Activated T-helper 2 cell treated with anti-CD3 and anti-CD28 coated beads, Interferon-gamma antibody, Interleukin-2, Interleukin-4, amounts not matched to agents 10 μg/mL and 5 μg/mL and 100 μg/mL, durations not matched to agents 14 hours and 24 hours and 36 hours (primary cell): ENCODE results near the gene BEX3. TPM values are rescaled to one million over a fixed set of nuclear protein-coding genes. Genes with fewer than 3 reads are reported as not detected.
"Not testable (repeated sequence)": the region's sequence is repeated elsewhere in the genome, so short reads cannot be mapped to it uniquely, and the experiment has no call there.

Experiments used
- DNase-seq: peaks from one replicate; pipeline ENCODE4 v3.0.0; 2021; ENCODE audit warnings: low spot score
- H3K27ac Mint-ChIP-seq: one replicate; pipeline ENCODE4 v1.8.0; 2021; ENCODE audit warnings: mixed read lengths
- H3K27me3 Mint-ChIP-seq: one replicate; pipeline ENCODE4 v1.8.0; 2021; ENCODE audit warnings: low read depth, mixed read lengths
- H3K36me3 Mint-ChIP-seq: one replicate; pipeline ENCODE4 v1.8.0; 2021; ENCODE audit warnings: low read depth, mixed read lengths
- H3K4me1 Mint-ChIP-seq: one replicate; pipeline ENCODE4 v1.8.0; 2021; ENCODE audit warnings: low read depth, mixed read lengths
- H3K4me3 Mint-ChIP-seq: one replicate; pipeline ENCODE4 v1.8.0; 2021; ENCODE audit warnings: low read depth, mild to moderate bottlenecking, moderate library complexity, mixed read lengths
- H3K9me3 Mint-ChIP-seq: one replicate; pipeline ENCODE4 v1.8.0; 2021; ENCODE audit warnings: mixed read lengths
- intact Hi-C: fragments of 100-400 bp; cut with micrococcal nuclease; formaldehyde crosslinking; loops from one replicate; pipeline ENCODE4 v1.15.1; 2023
- total RNA-seq: library from RNA; stranded (reverse); gene quantifications from 2 replicates; pipeline ENCODE4 v1.2.3, GENCODE V29; 2022

The BEX3 gene
- total RNA-seq = 7.0 and 8.4 TPM in 2 replicates

GRCh38 chrX:103376118-103376978 lies at the start of gene BEX3:
Gene BEX3 (plus strand): TSS chrX:103376538. CDS start chrX:103377522, 984 bp downstream.
- Mint-ChIP-seq H3K4me3 (peak within 1 kb of the TSS; percentile 76), H3K27ac (no peak within 1 kb of the TSS), H3K36me3 (no peaks in the 10 kb centered on the region), H3K4me1 (peaks cover 6% of the 10 kb centered on the region), H3K27me3 (peaks cover 6% of the 10 kb centered on the region), H3K9me3 (no peaks in the 10 kb centered on the region)
- no peak for DNase-seq
- intact Hi-C loops = no loop called here

DNA sequence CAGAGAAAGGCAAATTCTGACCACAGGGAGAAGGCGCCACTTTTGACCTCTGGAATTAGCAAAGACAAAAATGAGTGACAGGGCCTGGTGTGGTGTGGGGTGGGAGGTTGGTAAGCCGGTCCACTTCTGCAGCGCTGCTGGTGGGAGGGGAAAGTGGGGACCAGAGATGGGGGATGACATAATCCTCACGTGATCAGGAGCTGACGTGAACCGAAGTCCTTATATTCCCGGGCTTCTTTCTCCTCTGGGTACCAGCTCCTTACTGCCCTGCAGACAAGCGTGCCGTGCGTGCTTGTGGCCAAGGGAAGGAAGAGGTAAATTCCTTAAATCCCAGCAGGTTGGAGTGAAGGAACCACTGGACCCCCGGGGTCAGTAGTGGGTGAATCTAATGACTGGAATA lies 46.3 kb upstream of the BEX3 start, which contains the start of gene TCEAL7:
Gene TCEAL7, plus strand, starts transcription at position 249 of the 400 bp plus-strand sequence. CDS start 1,165 bp downstream, outside the sequence.
- no peak for DNase-seq
- peaks cover 13% of the 10 kb centered on the region for H3K27me3 Mint-ChIP-seq
- no peak within 1 kb of the TSS for H3K4me3 Mint-ChIP-seq
- H3K27ac Mint-ChIP-seq = no peak within 1 kb of the TSS
- no peaks in the 10 kb centered on the region for H3K36me3 Mint-ChIP-seq
- H3K4me1 Mint-ChIP-seq = peaks cover 4% of the 10 kb centered on the region
- H3K9me3 Mint-ChIP-seq = no peaks in the 10 kb centered on the region
- intact Hi-C loops = no loop called here

GRCh38 chrX:103330681-103331288 lies 45.6 kb upstream of the BEX3 start:
- Mint-ChIP-seq H3K4me3 (no peak overlapping the region), H3K36me3 (no peaks in the 10 kb centered on the region), H3K27me3 (peaks cover 13% of the 10 kb centered on the region), H3K9me3 (no peaks in the 10 kb centered on the region), H3K27ac (no peak overlapping the region), H3K4me1 (peaks cover 4% of the 10 kb centered on the region)
- intact Hi-C loops = no loop called here
- no peak for DNase-seq

GRCh38 chrX:103338663-103339062 lies 37.7 kb upstream of the BEX3 start:
- Mint-ChIP-seq H3K4me1 (no peaks in the 10 kb centered on the region), H3K4me3 (no peak overlapping the region), H3K27ac (no peak overlapping the region), H3K9me3 (no peaks in the 10 kb centered on the region), H3K27me3 (peaks cover 4% of the 10 kb centered on the region), H3K36me3 (no peaks in the 10 kb centered on the region)
- no peak for DNase-seq
- intact Hi-C loops = no loop called here

- Mint-ChIP-seq H3K9me3 (no peaks in the 10 kb centered on the region), H3K4me1 (no peaks in the 10 kb centered on the region), H3K27ac (no peak overlapping the region), H3K36me3 (no peaks in the 10 kb centered on the region), H3K4me3 (no peak overlapping the region), H3K27me3 (peaks cover 2% of the 10 kb centered on the region)
- intact Hi-C loops = loop anchor here (1.0 kb wide), 1 partner anchor 121 kb away; no protein-coding TSS in a partner anchor
- no peak for DNase-seq
These were observed 33.2 kb upstream of the BEX3 start for GRCh38 chrX:103343105-103343504.

DNA sequence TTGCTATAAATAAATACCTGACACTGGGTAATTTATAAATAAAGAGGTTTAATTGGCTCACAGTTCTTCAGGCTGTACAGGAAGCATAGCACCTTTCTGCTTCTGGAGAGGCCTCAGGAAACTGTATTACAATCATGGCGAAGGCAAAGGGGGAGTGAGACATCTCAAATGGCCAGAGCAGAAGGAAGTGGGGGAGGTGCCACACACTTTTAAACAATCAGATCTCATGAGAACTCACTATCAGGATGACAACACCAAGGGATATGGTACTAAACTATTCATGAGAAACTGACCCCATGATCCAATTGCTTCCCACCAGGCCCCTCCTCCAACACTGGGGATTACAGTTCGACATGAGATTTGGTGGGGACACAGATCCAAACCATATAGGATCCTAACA lies 31.7 kb upstream of the BEX3 start:
- intact Hi-C loops = no loop called here
- Mint-ChIP-seq H3K9me3 (no peaks in the 10 kb centered on the region), H3K36me3 (no peaks in the 10 kb centered on the region), H3K27me3 (peaks cover 2% of the 10 kb centered on the region), H3K27ac (no peak overlapping the region), H3K4me1 (no peaks in the 10 kb centered on the region), H3K4me3 (no peak overlapping the region)
- DNase-seq = no peak

DNA sequence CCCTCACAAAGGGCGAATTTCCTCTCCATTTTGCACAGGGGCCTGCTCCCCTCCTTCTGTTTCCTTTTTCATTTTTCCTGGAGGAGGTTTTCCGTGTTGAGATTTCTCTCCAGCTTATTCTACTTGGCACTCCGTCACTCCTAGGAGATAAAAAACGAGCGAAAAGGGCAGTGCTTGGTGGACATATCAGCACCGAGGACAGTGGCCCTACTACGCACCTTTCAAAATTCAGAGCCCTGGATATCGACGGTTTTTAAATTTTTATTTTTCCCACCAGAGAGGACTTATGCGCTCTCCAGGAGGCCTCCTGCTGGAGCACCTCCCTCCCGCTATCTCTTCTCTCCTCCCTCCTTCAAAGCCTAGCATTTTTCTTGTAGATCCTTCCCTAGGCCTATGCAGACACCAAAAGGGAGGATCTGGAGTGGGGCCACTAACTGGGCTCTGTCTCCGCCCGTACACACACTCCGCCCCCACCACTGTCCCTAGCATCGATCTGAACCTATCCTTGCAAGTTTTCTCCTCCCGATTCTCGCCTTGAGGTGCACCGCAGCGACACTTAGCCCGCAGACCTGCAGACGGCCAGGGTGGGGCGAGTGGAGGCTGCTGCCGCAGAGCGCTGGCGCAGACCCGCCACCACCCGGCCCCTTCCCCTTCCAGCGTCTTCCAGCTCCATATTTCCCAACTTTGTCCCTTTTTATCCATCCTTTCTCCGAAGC lies 28.5 kb upstream of the BEX3 start:
- intact Hi-C loops = no loop called here
- no peak overlapping the region for H3K4me3 Mint-ChIP-seq
- peaks cover 2% of the 10 kb centered on the region for H3K27me3 Mint-ChIP-seq
- H3K4me1 Mint-ChIP-seq = no peaks in the 10 kb centered on the region
- H3K9me3 Mint-ChIP-seq = no peaks in the 10 kb centered on the region
- no peak overlapping the region for H3K27ac Mint-ChIP-seq
- DNase-seq = no peak
- H3K36me3 Mint-ChIP-seq = no peaks in the 10 kb centered on the region

- Mint-ChIP-seq H3K36me3 (no peaks in the 10 kb centered on the region), H3K4me1 (peaks cover 5% of the 10 kb centered on the region)
- DNase-seq = no peak
These were observed 20.1 kb upstream of the BEX3 start, which contains the start of gene TCEAL9 for GRCh38 chrX:103356130-103356798. Gene TCEAL9 (plus strand): TSS chrX:103356506. CDS start chrX:103357685, 1,179 bp downstream.

GRCh38 chrX:103356858-103357257 lies 19.5 kb upstream of the BEX3 start:
- peaks cover 11% of the 10 kb centered on the region for H3K27me3 Mint-ChIP-seq
- intact Hi-C loops = no loop called here
- no peaks in the 10 kb centered on the region for H3K9me3 Mint-ChIP-seq
- peaks cover 5% of the 10 kb centered on the region for H3K4me1 Mint-ChIP-seq
- H3K36me3 Mint-ChIP-seq = no peaks in the 10 kb centered on the region
- peak overlapping the region; percentile 69 for H3K4me3 Mint-ChIP-seq
- H3K27ac Mint-ChIP-seq = no peak overlapping the region
- no peak for DNase-seq

More at GRCh38 chrX:103356130-103356798, 20.1 kb upstream of the BEX3 start, which contains the start of gene TCEAL9:
- H3K27me3 Mint-ChIP-seq = peaks cover 11% of the 10 kb centered on the region
- H3K4me3 Mint-ChIP-seq = peak within 1 kb of the TSS; percentile 69
- H3K27ac Mint-ChIP-seq = peak within 1 kb of the TSS; percentile 19
- H3K9me3 Mint-ChIP-seq = no peaks in the 10 kb centered on the region
- intact Hi-C loops = no loop called here

- Mint-ChIP-seq H3K36me3 (no peaks in the 10 kb centered on the region), H3K9me3 (no peaks in the 10 kb centered on the region), H3K27ac (no peak overlapping the region), H3K4me3 (no peak overlapping the region), H3K27me3 (peaks cover 11% of the 10 kb centered on the region), H3K4me1 (peaks cover 5% of the 10 kb centered on the region)
- intact Hi-C loops = no loop called here
- DNase-seq = no peak
These were observed 18.5 kb upstream of the BEX3 start for GRCh38 chrX:103357871-103358270.

- H3K4me3 Mint-ChIP-seq, H3K36me3 Mint-ChIP-seq, intact Hi-C loops, H3K9me3 Mint-ChIP-seq, H3K4me1 Mint-ChIP-seq, H3K27ac Mint-ChIP-seq, DNase-seq, H3K27me3 Mint-ChIP-seq: not testable (repeated sequence)
These were observed 16.7 kb upstream of the BEX3 start for GRCh38 chrX:103359605-103360004.

GRCh38 chrX:103360092-103360491 lies 16.2 kb upstream of the BEX3 start:
- no peaks in the 10 kb centered on the region for H3K36me3 Mint-ChIP-seq
- peaks cover 5% of the 10 kb centered on the region for H3K4me1 Mint-ChIP-seq
- no peak overlapping the region for H3K27ac Mint-ChIP-seq
- H3K4me3 Mint-ChIP-seq = no peak overlapping the region
- H3K27me3 Mint-ChIP-seq = peaks cover 9% of the 10 kb centered on the region
- no peaks in the 10 kb centered on the region for H3K9me3 Mint-ChIP-seq
- intact Hi-C loops = no loop called here
- DNase-seq = no peak
